Activated CD4-positive, alpha-beta T cell treated with anti-CD3 and anti-CD28 coated beads, Interleukin-2, amount 50 U/mL, for 48 hours (primary cell): ENCODE data around the gene SEPTIN10.
"Not testable (repeated sequence)": the region's sequence is repeated elsewhere in the genome, so short reads cannot be mapped to it uniquely, and the experiment has no call there.

ENCODE experiments used
- DNase-seq, 2 experiments: peaks; one replicate each; pipeline ENCODE4 v3.0.0-alpha.2; 2020

The SEPTIN10 gene

GRCh38 chr2:109633284-109633961 lies 19.7 kb upstream of the SEPTIN10 start:
- no peak for DNase-seq

- no peak for DNase-seq
Observed at GRCh38 chr2:109632158-109632789, 18.5 kb upstream of the SEPTIN10 start.

- no peak for DNase-seq
Observed at GRCh38 chr2:109631741-109632140, 18.0 kb upstream of the SEPTIN10 start.

- no peak for DNase-seq
Observed at GRCh38 chr2:109630441-109631430, 17.0 kb upstream of the SEPTIN10 start.

- no peak for DNase-seq
Observed at GRCh38 chr2:109629867-109630266, 16.1 kb upstream of the SEPTIN10 start.

GRCh38 chr2:109628321-109628720 lies 14.6 kb upstream of the SEPTIN10 start:
- DNase-seq, result not testable (repeated sequence)

GRCh38 chr2:109624339-109624738 lies 10.6 kb upstream of the SEPTIN10 start:
- no peak for DNase-seq

GRCh38 chr2:109623923-109624322 lies 10.2 kb upstream of the SEPTIN10 start:
- DNase-seq, result no peak

- DNase-seq, result no peak
Observed at GRCh38 chr2:109623297-109623696, 9.5 kb upstream of the SEPTIN10 start.

- no peak for DNase-seq
Observed at GRCh38 chr2:109619032-109619615, 5.4 kb upstream of the SEPTIN10 start.

GRCh38 chr2:109616184-109616583 lies 2.4 kb upstream of the SEPTIN10 start:
- DNase-seq, result no peak

GRCh38 chr2:109615637-109616144 lies 1.9 kb upstream of the SEPTIN10 start:
- DNase-seq, result no peak

GRCh38 chr2:109614715-109615636 lies 1.2 kb upstream of the SEPTIN10 start:
- DNase-seq, result no peak

GRCh38 chr2:109613081-109613921 lies 465 bp downstream of the SEPTIN10 start:
- DNase-seq, result peak in 1 of 2 experiments; percentile 13

GRCh38 chr2:109611467-109612095 lies 2.2 kb downstream of the SEPTIN10 start:
- DNase-seq, result no peak

GRCh38 chr2:109609352-109610024 lies 4.3 kb downstream of the SEPTIN10 start:
- DNase-seq, result no peak

- no peak for DNase-seq
Observed at GRCh38 chr2:109607766-109608165, 6.0 kb downstream of the SEPTIN10 start.

GRCh38 chr2:109604597-109604996 lies 9.2 kb downstream of the SEPTIN10 start:
- DNase-seq, result no peak

GRCh38 chr2:109602617-109603188 lies 11.1 kb downstream of the SEPTIN10 start:
- DNase-seq, result no peak
